Heart left ventricle (tissue), 16 donors: ENCODE data around the gene UPP1. TPM values are rescaled to one million over a fixed set of nuclear protein-coding genes. Genes with fewer than 3 reads are reported as not detected.

Source experiments
- ATAC-seq, 4 donors: fragments of 200-7000 bp; cut with Tn5 transposase; one replicate each; pipeline ENCODE4 v1.9.1; 2020 to 2022; ENCODE audit warnings: moderate library complexity in 4 of 4, mild to moderate bottlenecking in 3 of 4, moderate number of reproducible peaks in 1 of 4
- DNase-seq, 5 donors: peaks; one replicate each; pipeline ENCODE4 v3.0.0-alpha.2; 2020
- H3K27ac ChIP-seq, 12 donors: fragments of 200-600 bp; sonication (generic) in 4 of 12; one replicate each; pipeline versions ENCODE4 v1.5.0 to v1.8.0; 2016 to 2022; ENCODE audit warnings: mild to moderate bottlenecking in 2 of 12
- H3K27me3 ChIP-seq, 9 donors: fragments of 200-600 bp; sonication (generic) in 2 of 9; one replicate each; pipeline versions ENCODE4 v1.5.1 to v1.8.0; 2016 to 2022; ENCODE audit warnings: mild to moderate bottlenecking in 3 of 9
- H3K36me3 ChIP-seq, 9 donors: fragments of 200-600 bp; sonication (generic) in 2 of 9; one replicate each; pipeline versions ENCODE4 v1.5.0 to v1.8.0; 2018 to 2022; ENCODE audit warnings: mild to moderate bottlenecking in 2 of 9
- H3K4me1 ChIP-seq, 12 donors: fragments of 200-600 bp; sonication (generic) in 4 of 12; one replicate each; pipeline versions ENCODE4 v1.5.0 to v1.8.0; 2016 to 2022; ENCODE audit warnings: mild to moderate bottlenecking in 3 of 12
- H3K4me3 ChIP-seq, 12 donors: fragments of 200-600 bp; sonication (generic) in 4 of 12; one replicate each; pipeline versions ENCODE4 v1.5.0 to v1.8.0; 2017 to 2022; ENCODE audit warnings: mild to moderate bottlenecking in 9 of 12, moderate library complexity in 4 of 12
- H3K9me3 ChIP-seq, 12 donors: fragments of 200-600 bp; sonication (generic) in 4 of 12; one replicate each; pipeline versions ENCODE4 v1.5.0 to v1.8.0; 2016 to 2022; ENCODE audit warnings: mild to moderate bottlenecking in 1 of 12
- POLR2A ChIP-seq, 2 donors: fragments of 450-650 bp; IDR thresholded peaks; one replicate each; pipeline ENCODE4 v1.6.1; 2017; ENCODE audit warnings: antibody characterized with exemption in 2 of 2, mild to moderate bottlenecking in 2 of 2, moderate library complexity in 2 of 2
- WGBS, 4 donors: extraction: QIAGEN DNeasy Blood & Tissue Kit in 2 of 4; methylation state at CpG; one replicate each; pipeline versions ENCODE4 v1.1.5 to v1.1.7; 2013 to 2018; 5-methylcytosine and 5-hydroxymethylcytosine counted together
- intact Hi-C, 10 donors: fragments of 100-400 bp; cut with DNase I; formaldehyde crosslinking; loops; one replicate each; pipeline versions ENCODE4 v1.11.1 to v1.14.2; 2022
- polyA plus RNA-seq, 2 donors: library from polyadenylated mRNA; stranded (reverse); fragments of 200-250 nt; gene quantifications; one replicate each; pipeline ENCODE4 v1.2.3, GENCODE V29; 2013
- total RNA-seq, 9 donors: library from RNA; depleted of rRNA in 2 of 9; stranded (reverse); fragments of >200 nt in 2 of 9; fragmentation: NEBNext Ultra II Directional in 3 of 9; extraction: Animal tissue kit (Norgen Biotek cat#: 25700) in 3 of 9; gene quantifications; one replicate each; pipeline versions ENCODE4 v1.1.0 to v1.2.4, GENCODE V29; 2016 to 2023
- TF ChIP-seq, protein P1 (sequence below), 12 donors: fragments of 200-600 bp; sonication (generic) in 4 of 12; IDR thresholded peaks; one replicate each; pipeline versions ENCODE4 v1.5.0 to v1.8.0; 2018 to 2022; ENCODE audit warnings: antibody characterized with exemption in 12 of 12, mild to moderate bottlenecking in 5 of 12
- donor health status: ischemic (EF 13 %, LVEDD 7.1; RV severe dilation, severe dysfunction).
- donor health status: healthy with polysubstance abuse.
- donor health status: DM: no; HTN: yes; CAD: no.
- donor health status: DM: no; HTN: no; CAD: no.
- donor health status: ischemic (EF 25% LVEDD 6.9; RV normal size, moderate dysfunction).
- donor health status: ischemic (EF 25% LVEDD 5.7; RV mildly dilated, moderate dysfunction).
- donor health status: healthy.
- donor health status: DM: yes; HTN: yes; CAD: no.
- donor health status: ischemic (EF 35%, LVEDD 5.7; RV mildly dilated, moderate dysfunction).
- donor health status: nonischemic (EF 11% LVEDD 7.7; RV severe dilation, severe dysfunction).
- donor health status: DM: yes; HTN: yes; CAD: no.
- donor health status: PGD.
- donor health status: ischemic (EF 29% LVEDD 5.4; RV normal size, mild dysfunction).
- donor health status: nonischemic (EF 23%, LVEDD 6.1; RV moderate dilation, normal function).

UPP1 gene
- total and polyA plus RNA-seq, 11 donors: 5.8 to 33.2 (median 18.8) TPM

DNA sequence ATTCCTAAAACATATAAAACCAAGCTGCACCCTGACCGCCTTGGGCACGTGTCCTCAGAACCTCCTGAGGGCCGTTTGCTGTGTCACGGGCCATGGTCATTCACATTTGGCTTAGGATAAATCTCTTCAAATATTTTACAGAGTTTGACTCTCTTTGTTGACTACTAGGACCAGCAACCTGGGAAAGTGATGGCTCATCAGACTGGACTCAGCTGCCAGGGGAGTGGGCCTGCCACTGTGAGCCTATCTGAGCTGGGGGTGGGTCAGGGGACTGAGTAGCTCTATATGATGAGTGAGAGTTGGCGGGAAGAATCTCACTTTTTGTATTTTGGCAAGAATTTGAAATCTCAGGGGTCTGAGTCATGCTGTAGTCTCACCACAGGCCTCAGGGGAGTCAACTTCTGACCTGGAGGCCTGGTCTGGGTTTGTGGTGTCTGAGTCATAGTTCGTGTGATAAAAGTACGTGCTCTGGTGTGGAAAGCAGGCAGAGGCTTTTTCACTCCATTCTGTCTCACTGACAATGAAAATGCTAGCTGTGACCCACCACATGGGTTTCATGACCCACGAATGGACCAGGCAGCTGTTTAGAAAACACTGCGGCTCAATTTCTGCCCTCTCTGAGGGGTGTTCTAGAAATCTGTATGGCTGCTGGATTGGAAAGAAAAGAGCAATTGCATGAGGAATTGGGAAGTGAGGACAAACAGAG, 4.2 kb upstream of the UPP1 start:
- Histone ChIP-seq H3K27me3 (no peaks in the 10 kb centered on the region), H3K27ac (peak overlapping the region in 7 of 12 donors; percentile 18 to 99 (median 40)), H3K9me3 (no peaks in the 10 kb centered on the region), H3K36me3 (no peaks in the 10 kb centered on the region), H3K4me3 (no peak overlapping the region), H3K4me1 (peaks cover 3 to 62% (median 24%) of the 10 kb centered on the region in 12 donors)
- 68 to 79% (median 73%) methylated on average over 9 of the region's 9 CpGs for WGBS, 4 donors
- TF ChIP-seq POLR2A (IDR thresholded peaks at IDR 0.05): peak in 1 of 2 donors; percentile 22
- TF ChIP-seq, protein P1, sequence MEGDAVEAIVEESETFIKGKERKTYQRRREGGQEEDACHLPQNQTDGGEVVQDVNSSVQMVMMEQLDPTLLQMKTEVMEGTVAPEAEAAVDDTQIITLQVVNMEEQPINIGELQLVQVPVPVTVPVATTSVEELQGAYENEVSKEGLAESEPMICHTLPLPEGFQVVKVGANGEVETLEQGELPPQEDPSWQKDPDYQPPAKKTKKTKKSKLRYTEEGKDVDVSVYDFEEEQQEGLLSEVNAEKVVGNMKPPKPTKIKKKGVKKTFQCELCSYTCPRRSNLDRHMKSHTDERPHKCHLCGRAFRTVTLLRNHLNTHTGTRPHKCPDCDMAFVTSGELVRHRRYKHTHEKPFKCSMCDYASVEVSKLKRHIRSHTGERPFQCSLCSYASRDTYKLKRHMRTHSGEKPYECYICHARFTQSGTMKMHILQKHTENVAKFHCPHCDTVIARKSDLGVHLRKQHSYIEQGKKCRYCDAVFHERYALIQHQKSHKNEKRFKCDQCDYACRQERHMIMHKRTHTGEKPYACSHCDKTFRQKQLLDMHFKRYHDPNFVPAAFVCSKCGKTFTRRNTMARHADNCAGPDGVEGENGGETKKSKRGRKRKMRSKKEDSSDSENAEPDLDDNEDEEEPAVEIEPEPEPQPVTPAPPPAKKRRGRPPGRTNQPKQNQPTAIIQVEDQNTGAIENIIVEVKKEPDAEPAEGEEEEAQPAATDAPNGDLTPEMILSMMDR (IDR thresholded peaks at IDR 0.05): no peak
- ATAC-seq: peak in 3 of 4 donors; percentile 18 to 52 (median 52)
- DNase-seq: peak; percentile 69 to 76 (median 70)
- intact Hi-C loops: loop anchor here in 7 of 10 donors (2.0 to 5.0 kb wide), 4 partner anchors 48 to 108 kb away; partner anchors contain the start of genes C7orf57 (in 5 of the 7) and HUS1 (in 2 of the 7)

DNA sequence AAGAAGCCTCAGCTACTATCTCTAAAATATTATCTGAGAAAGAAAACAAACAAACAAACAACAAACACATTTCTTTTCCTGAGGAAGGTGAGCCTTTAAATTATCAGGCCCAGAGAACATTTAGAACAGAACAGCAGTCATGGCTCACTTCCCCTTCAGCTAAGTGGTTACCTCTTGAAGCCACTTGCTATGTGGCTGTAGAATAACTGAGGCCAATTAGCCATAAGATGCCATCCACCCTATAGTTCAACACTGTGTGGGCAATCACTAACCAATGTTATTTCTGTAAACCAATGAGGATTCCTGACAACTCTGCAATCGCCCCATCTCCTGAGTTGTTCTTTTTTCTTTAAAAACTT, 3.7 kb upstream of the UPP1 start:
- DNase-seq (no peak), ATAC-seq (no peak)
- peaks cover 3 to 67% (median 26%) of the 10 kb centered on the region in 12 donors for H3K4me1 ChIP-seq
- TF ChIP-seq, protein P1 (IDR thresholded peaks at IDR 0.05): no peak
- no peak for TF ChIP-seq POLR2A (IDR thresholded peaks at IDR 0.05)
- H3K36me3 ChIP-seq: peaks cover 0 to 2% (median 0%) of the 10 kb centered on the region in 9 donors
- peak overlapping the region in 7 of 12 donors; percentile 18 to 99 (median 40) for H3K27ac ChIP-seq
- H3K4me3 ChIP-seq: no peak overlapping the region
- H3K27me3 ChIP-seq: no peaks in the 10 kb centered on the region
- intact Hi-C loops: loop anchor here in 7 of 10 donors (2.0 to 5.0 kb wide), 4 partner anchors 48 to 108 kb away; partner anchors contain the start of genes C7orf57 (in 5 of the 7) and HUS1 (in 2 of the 7)
- no peaks in the 10 kb centered on the region for H3K9me3 ChIP-seq
- 94 to 100% (median 98%) methylated on average over 1 of the region's 1 CpG for WGBS, 4 donors

DNA sequence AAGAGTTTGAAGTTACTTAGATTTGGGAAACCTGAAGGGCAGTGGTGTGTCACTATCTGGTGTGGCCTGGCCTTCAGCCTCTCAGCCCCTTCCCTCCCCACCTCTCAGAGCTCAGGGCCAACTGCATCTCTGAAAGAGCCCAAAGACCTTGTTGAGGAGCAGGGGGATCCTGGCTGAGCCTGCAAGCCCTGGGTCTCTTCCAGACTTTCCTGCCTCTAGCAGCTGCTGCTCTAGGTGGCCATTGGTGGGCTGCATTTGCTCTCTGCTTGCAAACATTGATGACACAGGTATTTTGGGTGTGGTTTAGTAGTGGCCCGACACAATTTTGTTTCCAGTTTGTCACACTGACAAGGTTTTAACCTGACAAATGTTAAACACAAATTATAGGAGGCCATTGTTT, 3.1 kb upstream of the UPP1 start:
- ATAC-seq (no peak), DNase-seq (no peak)
- peaks cover 0 to 7% (median 0%) of the 10 kb centered on the region in 9 donors for H3K36me3 ChIP-seq
- H3K4me1 ChIP-seq: peaks cover 3 to 72% (median 27%) of the 10 kb centered on the region in 12 donors
- WGBS, 4 donors: 77 to 88% (median 83%) methylated on average over 1 of the region's 1 CpG
- peak overlapping the region in 1 of 12 donors; percentile 99 for H3K27ac ChIP-seq
- H3K9me3 ChIP-seq: no peaks in the 10 kb centered on the region
- TF ChIP-seq POLR2A (IDR thresholded peaks at IDR 0.05): no peak
- TF ChIP-seq, protein P1 (IDR thresholded peaks at IDR 0.05): no peak
- intact Hi-C loops: loop anchor here in 7 of 10 donors (2.0 to 5.0 kb wide), 4 partner anchors 49 to 109 kb away; partner anchors contain the start of genes C7orf57 (in 5 of the 7) and HUS1 (in 2 of the 7)
- H3K27me3 ChIP-seq: no peaks in the 10 kb centered on the region
- H3K4me3 ChIP-seq: no peak overlapping the region

DNA sequence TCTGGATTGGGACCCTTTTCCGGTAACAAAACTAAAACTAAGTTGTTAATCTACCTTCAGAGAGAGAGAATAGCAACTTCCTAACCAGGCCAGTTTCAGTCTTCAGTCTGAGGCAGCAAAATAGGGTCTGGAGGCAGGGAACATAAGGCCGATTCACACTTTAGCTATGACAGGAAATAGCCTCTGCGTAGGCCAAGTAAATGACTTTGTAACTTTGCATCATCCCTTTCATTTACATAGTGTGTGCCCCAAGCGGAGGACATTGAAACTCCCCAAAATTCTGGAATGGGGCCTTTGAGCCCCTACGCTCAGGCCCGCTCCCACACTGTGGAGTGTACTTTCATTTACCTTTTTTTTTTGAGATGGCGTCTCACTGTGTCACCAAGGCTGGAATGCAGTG, 1.7 kb upstream of the UPP1 start:
- Histone ChIP-seq H3K4me1 (peaks cover 3 to 86% (median 27%) of the 10 kb centered on the region in 12 donors), H3K27me3 (no peaks in the 10 kb centered on the region), H3K4me3 (peak overlapping the region in 1 of 12 donors; percentile 1), H3K9me3 (no peaks in the 10 kb centered on the region), H3K27ac (peak overlapping the region in 8 of 12 donors; percentile 90 to 99 (median 93)), H3K36me3 (peaks cover 0 to 19% (median 3%) of the 10 kb centered on the region in 9 donors)
- 82 to 87% (median 85%) methylated on average over 7 of the region's 7 CpGs for WGBS, 4 donors
- ATAC-seq (no peak), DNase-seq (no peak)
- intact Hi-C loops: loop anchor here in 6 of 10 donors (5.0 kb wide), 3 partner anchors 50 to 110 kb away; partner anchors contain the start of genes C7orf57 (in 5 of the 6) and HUS1 (in 2 of the 6)
- TF ChIP-seq POLR2A (IDR thresholded peaks at IDR 0.05): no peak
- TF ChIP-seq, protein P1 (IDR thresholded peaks at IDR 0.05): no peak
